SU-DHL-6 (cell line): ENCODE results near the gene DOLK.

Experiments used
- EZH2phosphoT487 ChIP-seq: fragments of 200-600 bp; sonication (generic), shearing (Covaris generic); conservative IDR thresholded peaks from 2 replicates; pipeline ENCODE4 v1.6.1; 2018; ENCODE audit warnings: mild to moderate bottlenecking, antibody characterized with exemption, low read length, moderate library complexity, mixed read lengths
- TF ChIP-seq, protein P1 (sequence below): fragments of 200-600 bp; sonication (generic); IDR thresholded peaks from one replicate; pipeline ENCODE4 v1.5.1; 2017; ENCODE audit warnings: antibody characterized with exemption, mild to moderate bottlenecking, low read length, moderate library complexity; ENCODE audit not compliant: insufficient read depth, poor library complexity, severe bottlenecking

DNA sequence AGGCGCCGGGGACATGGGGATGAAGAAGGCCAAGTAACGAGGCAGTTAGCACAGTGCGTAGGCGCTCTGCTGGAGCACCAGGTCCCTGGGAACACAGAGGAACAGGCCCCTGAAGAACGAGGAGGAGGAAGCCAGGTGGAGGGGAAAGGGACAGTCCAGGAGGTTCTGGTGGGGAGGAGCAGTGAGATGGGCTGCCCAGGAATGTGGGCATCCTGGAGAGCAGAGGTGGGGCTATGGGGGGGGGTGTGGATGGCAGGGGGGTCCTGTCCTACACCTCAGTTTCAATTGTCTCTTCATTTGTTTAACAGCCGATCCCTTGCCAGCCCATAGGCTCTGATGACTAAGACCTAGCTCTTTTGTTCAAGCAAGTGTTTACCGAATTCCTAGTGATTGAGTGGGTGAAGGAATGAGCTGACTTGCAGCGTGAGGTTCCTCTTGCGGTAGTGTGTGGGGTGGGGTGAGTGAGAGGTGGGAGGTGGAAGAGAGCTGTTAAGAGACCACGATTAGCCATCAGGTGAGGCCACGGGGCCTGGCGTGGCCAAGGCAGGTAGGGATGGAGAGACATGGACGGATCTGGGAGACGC, 35.0 kb downstream of the DOLK start:
- TF ChIP-seq, protein P1, sequence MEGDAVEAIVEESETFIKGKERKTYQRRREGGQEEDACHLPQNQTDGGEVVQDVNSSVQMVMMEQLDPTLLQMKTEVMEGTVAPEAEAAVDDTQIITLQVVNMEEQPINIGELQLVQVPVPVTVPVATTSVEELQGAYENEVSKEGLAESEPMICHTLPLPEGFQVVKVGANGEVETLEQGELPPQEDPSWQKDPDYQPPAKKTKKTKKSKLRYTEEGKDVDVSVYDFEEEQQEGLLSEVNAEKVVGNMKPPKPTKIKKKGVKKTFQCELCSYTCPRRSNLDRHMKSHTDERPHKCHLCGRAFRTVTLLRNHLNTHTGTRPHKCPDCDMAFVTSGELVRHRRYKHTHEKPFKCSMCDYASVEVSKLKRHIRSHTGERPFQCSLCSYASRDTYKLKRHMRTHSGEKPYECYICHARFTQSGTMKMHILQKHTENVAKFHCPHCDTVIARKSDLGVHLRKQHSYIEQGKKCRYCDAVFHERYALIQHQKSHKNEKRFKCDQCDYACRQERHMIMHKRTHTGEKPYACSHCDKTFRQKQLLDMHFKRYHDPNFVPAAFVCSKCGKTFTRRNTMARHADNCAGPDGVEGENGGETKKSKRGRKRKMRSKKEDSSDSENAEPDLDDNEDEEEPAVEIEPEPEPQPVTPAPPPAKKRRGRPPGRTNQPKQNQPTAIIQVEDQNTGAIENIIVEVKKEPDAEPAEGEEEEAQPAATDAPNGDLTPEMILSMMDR, result no peak
- TF ChIP-seq EZH2phosphoT487, result no peak
